Breast epithelium (tissue), 3 donors: ENCODE measurements around the gene PARD3B.

Source experiments
- POLR2A ChIP-seq: fragments of 450-650 bp; IDR thresholded peaks from one replicate; pipeline ENCODE4 v1.6.1; 2016; ENCODE audit warnings: antibody characterized with exemption, mild to moderate bottlenecking, moderate library complexity
- TF ChIP-seq, protein P1 (sequence below), 3 donors: fragments of 450-650 bp; IDR thresholded peaks; one replicate each; pipeline ENCODE4 v1.5.1; 2016 to 2017; ENCODE audit warnings: antibody characterized with exemption in 3 of 3, mild to moderate bottlenecking in 3 of 3, moderate library complexity in 3 of 3

GRCh38 chr2:205232086-205232485 is 686.8 kb downstream of the PARD3B start:
- TF ChIP-seq, protein P1, sequence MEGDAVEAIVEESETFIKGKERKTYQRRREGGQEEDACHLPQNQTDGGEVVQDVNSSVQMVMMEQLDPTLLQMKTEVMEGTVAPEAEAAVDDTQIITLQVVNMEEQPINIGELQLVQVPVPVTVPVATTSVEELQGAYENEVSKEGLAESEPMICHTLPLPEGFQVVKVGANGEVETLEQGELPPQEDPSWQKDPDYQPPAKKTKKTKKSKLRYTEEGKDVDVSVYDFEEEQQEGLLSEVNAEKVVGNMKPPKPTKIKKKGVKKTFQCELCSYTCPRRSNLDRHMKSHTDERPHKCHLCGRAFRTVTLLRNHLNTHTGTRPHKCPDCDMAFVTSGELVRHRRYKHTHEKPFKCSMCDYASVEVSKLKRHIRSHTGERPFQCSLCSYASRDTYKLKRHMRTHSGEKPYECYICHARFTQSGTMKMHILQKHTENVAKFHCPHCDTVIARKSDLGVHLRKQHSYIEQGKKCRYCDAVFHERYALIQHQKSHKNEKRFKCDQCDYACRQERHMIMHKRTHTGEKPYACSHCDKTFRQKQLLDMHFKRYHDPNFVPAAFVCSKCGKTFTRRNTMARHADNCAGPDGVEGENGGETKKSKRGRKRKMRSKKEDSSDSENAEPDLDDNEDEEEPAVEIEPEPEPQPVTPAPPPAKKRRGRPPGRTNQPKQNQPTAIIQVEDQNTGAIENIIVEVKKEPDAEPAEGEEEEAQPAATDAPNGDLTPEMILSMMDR (IDR thresholded peaks at IDR 0.05) = no peak
- no peak for TF ChIP-seq POLR2A
